Breast epithelium (tissue), 3 donors: ENCODE results near the gene MTERF1.

Experiments used
- CTCF ChIP-seq, 3 donors: fragments of 450-650 bp; IDR thresholded peaks; one replicate each; pipeline ENCODE4 v1.5.1; 2016 to 2017; ENCODE audit warnings: antibody characterized with exemption in 3 of 3, mild to moderate bottlenecking in 3 of 3, moderate library complexity in 3 of 3
- POLR2AphosphoS5 ChIP-seq, 3 donors: sonication (generic); formaldehyde crosslinking; IDR thresholded peaks; one replicate each; pipeline ENCODE4 v1.6.1; 2017; ENCODE audit warnings: antibody characterized with exemption in 3 of 3

DNA sequence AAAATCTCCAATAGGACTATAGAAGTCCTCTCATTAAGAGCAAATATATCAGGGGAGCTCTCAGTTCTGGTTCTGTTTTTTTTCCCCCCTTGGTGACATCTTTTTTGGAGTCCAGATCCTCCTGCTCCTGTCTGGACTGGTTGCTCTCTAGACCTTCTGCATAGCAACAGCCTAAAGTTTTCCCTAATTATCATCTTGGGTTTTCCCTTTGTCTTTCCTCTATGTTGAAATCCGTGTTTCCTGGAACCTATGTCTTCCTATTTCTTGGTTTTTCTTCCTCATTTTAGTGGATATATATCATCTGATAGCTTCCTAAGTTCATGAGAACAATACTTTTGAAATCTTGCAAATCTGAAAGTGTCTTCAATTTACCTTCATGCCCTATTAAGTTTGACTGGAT lies 29.7 kb upstream of the MTERF1 start:
- TF ChIP-seq CTCF (IDR thresholded peaks at IDR 0.05) = no peak
- no peak for TF ChIP-seq POLR2AphosphoS5 (IDR thresholded peaks at IDR 0.05)
